SK-N-MC (cell line): Measurements from ENCODE around the gene CAPN13.

Experiments
- EZH2 ChIP-seq: fragments of 200-600 bp; sonication (generic); IDR thresholded peaks from one replicate; pipeline ENCODE4 v1.6.1; 2017; ENCODE audit warnings: antibody characterized with exemption
- POLR2AphosphoS5 ChIP-seq: IDR thresholded peaks from 2 replicates; pipeline ENCODE4 v1.6.1; 2012; ENCODE audit warnings: mild to moderate bottlenecking, low read depth, low read length, borderline replicate concordance

DNA sequence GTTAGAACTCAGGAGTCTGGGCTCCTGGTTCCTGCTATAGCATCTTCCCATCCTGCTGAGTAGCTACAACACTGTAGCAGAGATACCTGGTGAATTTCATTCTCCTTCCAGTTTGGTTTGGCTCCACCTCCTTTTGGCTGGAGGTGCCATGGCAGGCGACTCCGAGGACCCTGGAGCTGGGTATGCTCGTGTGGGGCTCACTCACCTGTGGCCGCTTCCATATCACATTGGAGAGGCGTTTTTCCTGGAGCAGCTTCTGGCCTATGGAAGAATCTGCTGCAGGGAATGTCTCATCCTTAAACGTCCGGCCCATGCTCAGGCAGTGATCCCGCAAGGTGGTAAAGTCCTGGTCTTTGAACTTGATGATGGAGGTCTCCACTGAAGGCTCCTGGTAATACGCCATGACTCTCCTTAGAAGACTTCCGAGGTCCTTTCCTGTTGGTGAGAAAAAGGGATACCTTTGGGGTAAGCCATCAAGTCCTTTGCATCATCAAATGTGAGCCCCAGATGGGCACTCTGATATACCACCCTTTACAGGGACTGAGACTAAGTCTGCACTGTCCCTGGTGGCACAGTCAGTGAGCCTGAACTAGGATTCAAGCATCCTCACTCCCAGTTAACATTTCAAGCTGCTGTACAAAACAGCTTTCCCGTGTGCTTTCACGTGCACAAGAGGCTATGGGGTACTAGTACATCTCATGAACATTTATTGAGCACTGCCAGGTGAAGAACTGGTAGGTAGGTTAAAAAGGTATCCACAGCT lies 20.1 kb downstream of the CAPN13 start:
- TF ChIP-seq EZH2 (no peak), POLR2AphosphoS5 (no peak)
